HepG2 (cell line): Measurements from ENCODE around the gene SYS1. TPM values are rescaled to one million over a fixed set of nuclear protein-coding genes. Genes with fewer than 3 reads are reported as not detected.
A peak's percentile ranks its signal among the peaks of the same experiment; 100 is the strongest.

Experiments used
- AKAP8 ChIP-seq: sonication (generic); formaldehyde crosslinking; IDR thresholded peaks from 2 replicates; pipeline ENCODE4 v1.5.1; 2020; ENCODE audit warnings: mild to moderate bottlenecking, missing genetic modification reagents
- ARID2 ChIP-seq: sonication (generic); formaldehyde crosslinking; IDR thresholded peaks from 2 replicates; pipeline ENCODE4 v1.8.1; 2022; ENCODE audit warnings: mild to moderate bottlenecking, missing genetic modification reagents, borderline replicate concordance
- ASH2L ChIP-seq: fragments of 300-600, 200-600 bp; sonication (generic); IDR thresholded peaks from 2 replicates; pipeline ENCODE4 v1.7.0; 2017; ENCODE audit warnings: low read depth, mild to moderate bottlenecking, moderate library complexity, mixed read lengths, low read length; ENCODE audit not compliant: insufficient read length
- HNF4A ChIP-seq: sonication (generic); formaldehyde crosslinking; IDR thresholded peaks from 2 replicates; pipeline ENCODE4 v1.4.0; 2020; ENCODE audit warnings: missing genetic modification reagents
- HNF4G ChIP-seq, 2 experiments: sonication (generic) in 1 of 2; formaldehyde crosslinking in 1 of 2; IDR thresholded peaks; 2 replicates each; pipeline versions ENCODE4 v1.4.0 to v1.6.1; 2011 to 2020; ENCODE audit warnings: borderline replicate concordance in 2 of 2, low read depth in 2 of 2, mild to moderate bottlenecking in 2 of 2, low read length in 1 of 2, missing genetic modification reagents in 1 of 2, moderate library complexity in 1 of 2
- KDM5A ChIP-seq: fragments of 200-600 bp; sonication (generic); IDR thresholded peaks from 2 replicates; pipeline ENCODE4 v1.7.0; 2018; ENCODE audit warnings: antibody characterized with exemption, mild to moderate bottlenecking, low read length, borderline replicate concordance
- MTA3 ChIP-seq: sonication (generic); formaldehyde crosslinking; IDR thresholded peaks from 2 replicates; pipeline ENCODE4 v1.4.0; 2020; ENCODE audit warnings: missing genetic modification reagents
- RARA ChIP-seq: IDR thresholded peaks from 2 replicates; pipeline ENCODE4 v1.6.1; 2016; ENCODE audit warnings: missing genetic modification reagents, missing compliant biosample characterization
- REPIN1 ChIP-seq: sonication (generic); formaldehyde crosslinking; IDR thresholded peaks from 2 replicates; pipeline ENCODE4 v1.8.0; 2022; ENCODE audit warnings: missing genetic modification reagents, low read depth, mild to moderate bottlenecking, borderline replicate concordance
- SPEN ChIP-seq: sonication (generic); formaldehyde crosslinking; IDR thresholded peaks from 2 replicates; pipeline ENCODE4 v1.5.1; 2020; ENCODE audit warnings: low read depth, mild to moderate bottlenecking, missing genetic modification reagents
- SRY ChIP-seq: sonication (generic); formaldehyde crosslinking; IDR thresholded peaks from 2 replicates; pipeline ENCODE4 v1.8.0; 2022; ENCODE audit warnings: mild to moderate bottlenecking, missing genetic modification reagents
- TIGD3 ChIP-seq: sonication (generic); formaldehyde crosslinking; IDR thresholded peaks from 2 replicates; pipeline ENCODE4 v1.5.1; 2020; ENCODE audit warnings: mild to moderate bottlenecking, missing genetic modification reagents, borderline replicate concordance
- TOPORS ChIP-seq: sonication (generic); formaldehyde crosslinking; IDR thresholded peaks from 2 replicates; pipeline ENCODE4 v1.8.0; 2023; ENCODE audit warnings: mild to moderate bottlenecking, missing genetic modification reagents
- ZBTB34 ChIP-seq: sonication (generic); formaldehyde crosslinking; IDR thresholded peaks from 2 replicates; pipeline ENCODE4 v1.8.0; 2022; ENCODE audit warnings: mild to moderate bottlenecking, missing genetic modification reagents
- ZBTB8A ChIP-seq: sonication (generic); formaldehyde crosslinking; IDR thresholded peaks from 2 replicates; pipeline ENCODE4 v1.4.0; 2020; ENCODE audit warnings: mild to moderate bottlenecking, low read depth, missing genetic modification reagents, borderline replicate concordance
- ZNF263 ChIP-seq: sonication (generic); formaldehyde crosslinking; IDR thresholded peaks from 2 replicates; pipeline ENCODE4 v1.4.0; 2020; ENCODE audit warnings: missing genetic modification reagents
- ZNF281 ChIP-seq: sonication (generic); formaldehyde crosslinking; IDR thresholded peaks from 2 replicates; pipeline ENCODE4 v1.4.0; 2020; ENCODE audit warnings: missing genetic modification reagents, borderline replicate concordance
- ZNF513 ChIP-seq: sonication (generic); formaldehyde crosslinking; conservative IDR thresholded peaks from 2 replicates; pipeline ENCODE4 v1.5.0; 2020; ENCODE audit warnings: missing genetic modification reagents
- ZNF614 ChIP-seq: IDR thresholded peaks from 2 replicates; pipeline ENCODE4 v1.6.1; 2018; ENCODE audit warnings: missing biosample characterization, missing genetic modification reagents, inconsistent platforms, borderline replicate concordance
- ZNF710 ChIP-seq: sonication (generic); formaldehyde crosslinking; IDR thresholded peaks from 2 replicates; pipeline ENCODE4 v1.5.0; 2020; ENCODE audit warnings: mild to moderate bottlenecking, missing genetic modification reagents, borderline replicate concordance
- polyA plus RNA-seq, 8 experiments: library from polyadenylated mRNA; depleted of rRNA in 3 of 8; stranded (reverse) in 7 of 8; unstranded in 1 of 8; fragments of >200 nt; fragmentation: Illumina TruSeq in 4 of 8; extraction: Trizol in 4 of 8; gene quantifications; 2 replicates each; pipeline versions ENCODE4 v1.2.1 to v1.2.3, GENCODE V29; 2011 to 2016; ENCODE audit warnings: low read depth in 4 of 8, missing spikeins in 1 of 8, mixed read lengths in 1 of 8; ENCODE audit not compliant: insufficient read depth in 1 of 8
- total RNA-seq, 5 experiments: library from RNA; depleted of rRNA; stranded (reverse); fragments of >200 nt; fragmentation: Illumina TruSeq; extraction: Trizol; gene quantifications; 2 replicates each; pipeline ENCODE4 v1.2.3, GENCODE V29; 2016; ENCODE audit warnings: low read depth in 1 of 5

The SYS1 gene
- total and polyA plus RNA-seq, 2 of the 13 experiments (the other 11 are each of a cell fraction or from before 2014, with no cell fraction given) = 38.3 to 65.6 TPM

GRCh38 chr20:45341579-45341938, 21.4 kb upstream of the SYS1 start (continued):
- TF ChIP-seq ASH2L = peak; percentile 3
- 0 out of 2 replicates have a peak, but pooled peaks have one; percentile 34 for TF ChIP-seq TOPORS
- 0 out of 2 replicates have a peak, but pooled peaks have one; percentile 75 for TF ChIP-seq ZBTB34
- TF ChIP-seq ZNF614 (CRISPR knock-in tag) = 0 out of 2 replicates have a peak, but pooled peaks have one; percentile 14
- TF ChIP-seq SPEN = 0 out of 2 replicates have a peak, but pooled peaks have one; percentile 5
- no peak for TF ChIP-seq KDM5A
- TF ChIP-seq AKAP8 (CRISPR knock-in tag) = 0 out of 2 replicates have a peak, but pooled peaks have one; percentile 75
- TF ChIP-seq ZNF281 = peak; percentile 78
- TF ChIP-seq ZNF710 (CRISPR knock-in tag) = no peak
- peak; percentile 58 for TF ChIP-seq HNF4A
- TF ChIP-seq ZNF513 (CRISPR knock-in tag) = no peak
- TF ChIP-seq ZNF263 (CRISPR knock-in tag) = no peak
- TF ChIP-seq ZBTB8A (CRISPR knock-in tag) = no peak
- TF ChIP-seq SRY (CRISPR knock-in tag) = no peak
- TF ChIP-seq TIGD3 (CRISPR knock-in tag) = no peak
- TF ChIP-seq MTA3 = no peak
- TF ChIP-seq HNF4G (IDR thresholded peaks at IDR 0.05; ENCODE audit: borderline replicate concordance, low read depth, low read length) = peak; percentile 59; the same call in 1 of the 2 replicates
- TF ChIP-seq HNF4G (CRISPR knock-in tag; IDR thresholded peaks at IDR 0.05; ENCODE audit: borderline replicate concordance, low read depth) = no peak
- 0 out of 2 replicates have a peak, but pooled peaks have one; percentile 34 for TF ChIP-seq RARA (CRISPR knock-in tag)
- no peak for TF ChIP-seq REPIN1 (CRISPR knock-in tag)
- peak; percentile 76; the same call in 1 of the 2 replicates for TF ChIP-seq ARID2 (CRISPR knock-in tag)
